Activated T-helper 17 cell treated with anti-CD3 and anti-CD28 coated beads, Interleukin-2, amount 50 U/mL, for 72 hours (primary cell): ENCODE data around the gene TNIP1. TPM values are rescaled to one million over a fixed set of nuclear protein-coding genes. Genes with fewer than 3 reads are reported as not detected.
A peak's percentile ranks its signal among the peaks of the same experiment; 100 is the strongest.

Experiments
- ATAC-seq: fragments of 150-1000 bp; cut with Tn5 transposase; replicated peaks from 2 replicates; pipeline ENCODE4 v1.10.0; 2021; ENCODE audit warnings: mild to moderate bottlenecking, moderate library complexity
- H3K27ac Mint-ChIP-seq: one replicate; pipeline ENCODE4 v1.8.0; 2022; ENCODE audit warnings: mixed read lengths
- H3K27me3 Mint-ChIP-seq: one replicate; pipeline ENCODE4 v1.8.0; 2022; ENCODE audit warnings: mixed read lengths
- H3K36me3 Mint-ChIP-seq: one replicate; pipeline ENCODE4 v1.8.0; 2022; ENCODE audit warnings: low read depth, mild to moderate bottlenecking, mixed read lengths
- H3K4me1 Mint-ChIP-seq: one replicate; pipeline ENCODE4 v1.8.0; 2022; ENCODE audit warnings: mixed read lengths
- H3K4me3 Mint-ChIP-seq: one replicate; pipeline ENCODE4 v1.8.0; 2022; ENCODE audit warnings: mild to moderate bottlenecking, mixed read lengths
- H3K9me3 Mint-ChIP-seq: one replicate; pipeline ENCODE4 v1.8.0; 2022; ENCODE audit warnings: mixed read lengths
- total RNA-seq, 2 donors: library from RNA; stranded (reverse); gene quantifications; one replicate each; pipeline ENCODE4 v1.2.3, GENCODE V29; 2022

The TNIP1 gene
- total RNA-seq, 2 donors from 2014 or later = 316 to 609 TPM

DNA sequence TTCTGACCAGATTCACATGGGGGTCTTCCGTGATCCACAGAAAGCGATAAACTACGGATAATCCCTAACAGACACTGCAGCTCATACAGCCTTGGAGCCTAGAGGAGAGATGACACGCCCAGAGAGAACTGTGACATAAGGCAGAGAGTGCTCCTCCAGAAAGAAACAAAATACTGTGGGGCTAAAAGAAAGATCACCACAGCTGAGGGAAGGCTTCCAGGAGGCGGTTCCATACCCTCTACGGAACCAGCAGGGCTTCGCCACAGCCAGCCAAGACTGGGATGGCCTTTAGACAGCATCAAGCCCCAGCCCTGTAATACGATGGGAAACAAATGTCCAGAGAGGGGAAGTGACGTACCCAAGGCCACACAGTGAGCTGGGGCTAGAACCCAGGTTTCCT is 41.2 kb downstream of the TNIP1 start:
- H3K9me3 Mint-ChIP-seq = no peaks in the 10 kb centered on the region
- ATAC-seq = peak; percentile 2
- no peak overlapping the region for H3K4me3 Mint-ChIP-seq
- peaks cover 18% of the 10 kb centered on the region for H3K4me1 Mint-ChIP-seq
- peaks cover 100% of the 10 kb centered on the region for H3K36me3 Mint-ChIP-seq
- H3K27ac Mint-ChIP-seq = peak overlapping the region; percentile 22
- H3K27me3 Mint-ChIP-seq = no peaks in the 10 kb centered on the region

DNA sequence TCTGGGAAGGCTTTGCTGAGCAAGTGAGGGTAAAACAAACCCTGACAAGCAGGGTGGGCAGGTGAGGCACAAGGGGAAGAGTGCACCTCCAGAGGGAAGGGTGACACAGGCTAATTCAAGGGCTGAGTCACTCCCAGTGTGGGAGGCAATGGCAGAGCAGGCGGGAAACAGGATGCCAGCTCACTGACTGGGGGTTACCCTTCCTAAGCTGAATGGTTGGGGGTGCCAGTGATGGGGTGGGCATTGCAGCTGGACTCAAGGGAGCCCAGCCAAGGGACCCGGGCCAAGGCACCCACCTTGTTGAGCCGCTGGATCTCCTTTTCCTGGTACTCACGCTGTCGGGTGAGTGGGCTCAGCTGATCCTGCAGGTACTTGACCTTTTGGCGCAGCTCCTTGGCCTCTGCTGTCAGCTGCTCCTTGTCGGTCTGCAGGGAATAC is 42.0 kb downstream of the TNIP1 start:
- H3K27ac Mint-ChIP-seq = peak overlapping the region; percentile 74

DNA sequence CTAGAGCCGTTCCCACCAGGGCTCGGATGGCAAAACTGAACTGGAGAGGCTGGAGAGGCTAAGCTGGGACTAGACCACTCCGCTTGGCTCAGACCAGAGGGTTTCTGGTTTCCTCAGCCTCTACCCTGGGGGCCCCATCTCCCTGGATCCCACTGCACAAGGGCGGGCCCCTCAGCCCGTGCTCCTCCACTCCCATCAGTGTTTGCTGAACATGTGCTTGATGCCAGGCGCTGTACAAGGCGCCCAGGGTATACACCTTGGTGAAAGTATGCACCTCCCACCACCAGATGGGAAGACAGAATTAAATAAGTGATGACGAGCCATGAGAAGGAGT is 42.5 kb downstream of the TNIP1 start:
- Mint-ChIP-seq H3K4me1 (peaks cover 21% of the 10 kb centered on the region), H3K27ac (peak overlapping the region; percentile 74), H3K4me3 (peak overlapping the region; percentile 4), H3K36me3 (peaks cover 100% of the 10 kb centered on the region), H3K27me3 (no peaks in the 10 kb centered on the region), H3K9me3 (no peaks in the 10 kb centered on the region)
- ATAC-seq = no peak

More for the DNA sequence above, 42.0 kb downstream of the TNIP1 start:
- Mint-ChIP-seq H3K9me3 (no peaks in the 10 kb centered on the region), H3K4me1 (peaks cover 21% of the 10 kb centered on the region), H3K4me3 (peak overlapping the region; percentile 4), H3K27me3 (no peaks in the 10 kb centered on the region), H3K36me3 (peaks cover 100% of the 10 kb centered on the region)
- peak; percentile 91 for ATAC-seq

DNA sequence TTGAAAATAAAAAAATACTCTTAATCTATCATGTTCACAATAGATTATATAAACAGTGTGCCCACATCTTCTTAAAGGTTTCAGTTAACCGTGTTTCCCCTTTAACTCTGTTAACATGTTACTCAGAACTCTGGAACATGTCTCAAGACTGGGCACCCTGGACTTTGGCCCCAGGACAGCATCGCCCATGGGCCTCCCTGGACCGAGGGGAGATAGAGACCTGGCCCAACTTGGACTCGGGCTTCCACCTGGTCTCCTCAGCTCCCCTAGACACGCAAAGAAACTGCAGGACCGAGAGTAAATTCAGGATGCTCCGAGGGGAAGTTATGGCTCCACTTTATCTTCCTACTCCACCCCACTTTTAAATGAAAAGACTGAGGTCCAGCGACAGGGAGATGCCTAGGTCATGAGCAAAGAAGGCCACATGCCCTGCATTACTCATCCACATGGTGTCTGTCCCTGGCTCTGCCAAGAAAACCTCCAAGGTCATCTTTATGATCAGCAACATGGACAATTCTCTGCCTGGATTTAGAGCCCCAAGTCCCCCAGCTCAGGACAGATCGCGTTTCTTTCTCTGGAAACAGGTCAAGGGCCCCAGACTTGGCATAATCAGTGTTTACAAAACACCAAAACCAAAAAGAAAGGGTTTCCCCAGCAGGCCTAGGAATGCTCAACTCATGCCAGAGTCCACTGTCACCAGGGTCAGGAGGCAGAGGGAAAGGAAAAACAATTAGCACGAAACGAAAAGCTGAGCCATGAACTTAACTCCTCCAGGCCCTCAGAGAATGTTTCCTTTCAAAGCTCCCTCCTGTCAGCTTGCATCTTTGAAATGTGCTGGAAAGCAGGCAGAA is 43.0 kb downstream of the TNIP1 start:
- Mint-ChIP-seq H3K36me3 (peaks cover 100% of the 10 kb centered on the region), H3K4me3 (no peak overlapping the region), H3K27ac (peak overlapping the region; percentile 82), H3K27me3 (no peaks in the 10 kb centered on the region), H3K4me1 (peaks cover 21% of the 10 kb centered on the region), H3K9me3 (no peaks in the 10 kb centered on the region)
- ATAC-seq = no peak

DNA sequence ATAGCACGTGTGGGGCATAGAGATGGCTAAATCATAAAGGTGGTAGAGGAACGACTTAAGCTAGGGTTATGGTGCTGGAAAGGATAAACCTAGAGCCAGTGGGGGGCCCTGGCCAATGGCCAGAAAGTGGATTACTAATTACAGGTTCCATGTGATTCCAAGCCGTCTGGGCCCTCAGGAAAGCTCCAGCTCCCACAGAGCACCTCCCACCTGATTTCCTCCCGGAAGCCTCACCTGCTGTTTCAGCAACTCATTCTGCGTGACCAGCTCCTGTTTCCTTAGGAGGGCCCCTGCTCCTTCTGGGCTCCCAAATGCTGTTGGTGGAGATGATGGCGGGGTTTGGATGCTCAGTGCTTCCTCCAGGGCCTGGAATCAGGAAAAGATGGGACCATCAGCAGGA is 44.3 kb downstream of the TNIP1 start:
- H3K9me3 Mint-ChIP-seq = no peaks in the 10 kb centered on the region
- H3K4me3 Mint-ChIP-seq = no peak overlapping the region
- ATAC-seq = no peak
- H3K27me3 Mint-ChIP-seq = no peaks in the 10 kb centered on the region
- no peak overlapping the region for H3K27ac Mint-ChIP-seq
- peaks cover 100% of the 10 kb centered on the region for H3K36me3 Mint-ChIP-seq
- H3K4me1 Mint-ChIP-seq = peaks cover 21% of the 10 kb centered on the region

DNA sequence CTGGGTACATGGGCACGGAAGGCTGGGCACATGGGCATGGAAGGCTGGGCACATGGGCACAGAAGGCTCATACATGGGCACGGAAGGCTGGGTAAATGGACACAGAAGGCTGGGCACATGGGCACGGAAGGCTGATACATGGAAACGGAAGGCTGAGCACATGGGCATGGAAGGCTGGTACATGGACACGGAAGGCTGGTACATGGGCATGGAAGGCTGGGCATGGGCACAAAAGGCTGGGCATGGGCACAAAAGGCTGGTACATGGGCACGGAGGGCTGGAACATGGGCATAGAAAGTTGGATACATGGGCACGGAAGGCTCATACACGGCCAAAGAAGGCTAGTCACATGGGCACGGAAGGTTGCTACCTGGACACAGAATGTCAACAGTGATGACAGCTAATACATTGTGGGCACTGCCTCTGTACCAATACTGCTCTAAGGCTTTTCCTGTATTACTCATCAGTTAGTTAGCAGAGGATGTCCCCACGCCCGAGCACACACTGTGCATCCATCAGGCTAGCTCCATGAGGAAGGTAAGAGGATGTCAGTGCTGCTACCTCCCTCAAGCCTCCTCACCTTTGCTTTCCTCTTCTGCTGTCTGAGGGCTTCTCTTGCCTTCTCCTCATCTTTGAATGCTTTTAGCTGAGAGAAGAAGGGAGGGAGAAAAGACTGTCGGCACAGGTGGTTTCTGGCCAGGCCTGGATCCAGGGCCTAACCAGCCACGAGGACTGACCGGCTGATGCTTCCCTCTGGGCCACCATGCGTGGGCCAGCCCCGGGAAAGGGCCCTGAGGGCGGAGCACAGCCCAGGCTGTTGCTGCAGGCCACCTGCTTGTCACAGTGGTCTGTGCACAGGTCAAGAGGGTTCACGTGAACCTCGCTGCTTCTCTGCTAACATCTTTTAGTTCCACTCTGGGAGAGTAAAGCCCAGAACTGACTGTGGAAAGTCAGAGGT is 46.1 kb downstream of the TNIP1 start:
- Mint-ChIP-seq H3K27ac (peak overlapping the region; percentile 29), H3K36me3 (peaks cover 100% of the 10 kb centered on the region), H3K27me3 (no peaks in the 10 kb centered on the region), H3K4me1 (peaks cover 16% of the 10 kb centered on the region), H3K4me3 (no peak overlapping the region), H3K9me3 (no peaks in the 10 kb centered on the region)
- peak; percentile 47 for ATAC-seq

DNA sequence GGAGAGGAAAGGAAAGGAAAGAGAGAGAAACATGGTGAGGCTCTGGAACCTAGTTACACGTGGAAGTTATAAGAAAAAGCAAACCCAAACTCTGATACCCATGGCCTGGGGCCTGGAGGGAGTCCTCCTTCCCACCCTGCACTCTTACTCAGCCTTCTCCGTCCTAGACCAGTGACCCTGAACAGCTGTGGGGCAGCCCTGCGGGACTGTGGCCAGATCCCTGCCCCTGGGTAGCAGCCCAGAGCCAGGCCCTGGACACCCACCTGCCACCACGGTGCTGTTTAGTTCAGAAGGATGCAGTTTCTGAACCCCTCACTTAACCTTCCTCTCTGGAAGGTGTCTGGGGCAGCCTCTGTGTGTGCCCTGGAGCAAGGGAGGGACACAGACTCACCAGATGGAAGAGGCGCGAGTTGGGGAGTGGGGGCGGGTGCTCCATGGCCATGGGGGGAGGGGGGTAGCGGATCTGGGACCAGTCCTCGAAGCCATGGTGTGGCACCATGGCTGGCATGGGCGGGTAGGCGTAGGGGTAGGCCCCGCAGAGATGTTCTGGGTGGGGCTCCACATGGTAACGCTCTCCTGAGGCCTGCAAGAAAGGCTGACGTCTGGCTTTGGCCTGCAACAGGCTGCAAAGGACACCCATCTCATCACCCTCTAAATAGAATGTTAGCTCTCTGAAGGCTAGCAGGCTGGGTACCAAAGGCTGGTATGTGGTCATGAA is 47.5 kb downstream of the TNIP1 start:
- peaks cover 7% of the 10 kb centered on the region for H3K4me1 Mint-ChIP-seq
- H3K27ac Mint-ChIP-seq = peak overlapping the region; percentile 29
- ATAC-seq = no peak
- H3K27me3 Mint-ChIP-seq = no peaks in the 10 kb centered on the region
- no peaks in the 10 kb centered on the region for H3K9me3 Mint-ChIP-seq
- H3K4me3 Mint-ChIP-seq = no peak overlapping the region
- peaks cover 100% of the 10 kb centered on the region for H3K36me3 Mint-ChIP-seq

DNA sequence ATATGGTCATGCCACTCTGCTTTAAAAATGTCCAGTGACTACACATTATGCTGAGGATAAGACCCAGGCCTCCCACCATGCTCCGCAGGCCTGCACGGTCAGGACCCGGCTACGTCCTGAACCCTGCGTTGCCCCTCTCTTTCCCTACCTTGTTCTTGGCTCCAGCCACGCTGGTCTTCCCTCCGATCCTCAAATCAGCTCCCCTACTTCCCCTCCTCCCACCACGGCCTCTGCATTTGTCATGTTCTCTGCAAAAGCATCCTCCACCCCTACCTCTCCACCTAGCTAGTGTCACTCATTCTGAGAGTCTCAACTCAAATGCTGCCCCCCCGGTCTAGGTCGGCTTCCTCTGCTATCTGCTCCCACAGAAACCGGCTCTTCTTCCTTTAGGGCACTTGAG is 49.3 kb downstream of the TNIP1 start:
- no peaks in the 10 kb centered on the region for H3K27me3 Mint-ChIP-seq
- peak overlapping the region; percentile 66 for H3K27ac Mint-ChIP-seq
- H3K4me3 Mint-ChIP-seq = no peak overlapping the region
- no peak for ATAC-seq
- H3K4me1 Mint-ChIP-seq = peaks cover 3% of the 10 kb centered on the region
- no peaks in the 10 kb centered on the region for H3K9me3 Mint-ChIP-seq
- peaks cover 97% of the 10 kb centered on the region for H3K36me3 Mint-ChIP-seq

DNA sequence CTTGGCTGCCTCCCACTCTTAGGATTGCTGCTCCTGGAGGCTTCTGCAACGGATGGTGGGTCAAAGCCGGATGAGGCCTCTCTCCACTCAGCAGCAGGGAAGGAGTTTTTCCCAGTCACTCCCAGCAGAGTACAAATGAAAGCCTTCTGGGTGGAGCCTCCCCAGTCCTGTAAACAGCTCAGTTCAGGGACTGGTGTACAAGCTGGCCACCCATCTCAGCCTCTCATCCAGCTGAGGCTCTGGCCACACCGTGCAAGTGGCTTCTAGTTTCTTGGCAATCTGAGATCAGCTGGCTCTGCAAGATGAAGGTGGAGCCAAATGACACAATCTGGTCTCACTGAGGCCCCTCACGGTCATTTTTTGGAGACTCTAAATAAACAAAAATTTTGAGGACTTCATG is 50.5 kb downstream of the TNIP1 start:
- H3K4me3 Mint-ChIP-seq = no peak overlapping the region
- peaks cover 3% of the 10 kb centered on the region for H3K4me1 Mint-ChIP-seq
- peaks cover 97% of the 10 kb centered on the region for H3K36me3 Mint-ChIP-seq
- H3K27me3 Mint-ChIP-seq = no peaks in the 10 kb centered on the region
- ATAC-seq = no peak
- no peaks in the 10 kb centered on the region for H3K9me3 Mint-ChIP-seq
- H3K27ac Mint-ChIP-seq = no peak overlapping the region

DNA sequence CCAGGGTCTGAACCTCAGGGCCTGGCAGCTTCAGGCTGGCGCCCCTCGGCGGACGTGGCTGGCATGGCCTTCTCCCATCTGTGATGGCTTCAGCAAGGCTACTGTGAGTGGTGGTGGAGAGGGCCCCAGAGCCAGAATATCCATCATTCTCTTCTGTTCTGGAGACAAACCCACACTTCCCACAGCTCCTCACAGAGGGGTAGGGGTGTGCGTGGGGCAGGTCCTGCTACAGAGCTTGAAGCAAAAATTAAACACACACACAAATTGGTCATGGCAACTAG is 50.8 kb downstream of the TNIP1 start:
- H3K36me3 Mint-ChIP-seq = peaks cover 97% of the 10 kb centered on the region
- H3K27me3 Mint-ChIP-seq = no peaks in the 10 kb centered on the region
- no peaks in the 10 kb centered on the region for H3K9me3 Mint-ChIP-seq
- no peak for ATAC-seq
- H3K4me1 Mint-ChIP-seq = peaks cover 6% of the 10 kb centered on the region
- no peak overlapping the region for H3K27ac Mint-ChIP-seq
- no peak overlapping the region for H3K4me3 Mint-ChIP-seq

DNA sequence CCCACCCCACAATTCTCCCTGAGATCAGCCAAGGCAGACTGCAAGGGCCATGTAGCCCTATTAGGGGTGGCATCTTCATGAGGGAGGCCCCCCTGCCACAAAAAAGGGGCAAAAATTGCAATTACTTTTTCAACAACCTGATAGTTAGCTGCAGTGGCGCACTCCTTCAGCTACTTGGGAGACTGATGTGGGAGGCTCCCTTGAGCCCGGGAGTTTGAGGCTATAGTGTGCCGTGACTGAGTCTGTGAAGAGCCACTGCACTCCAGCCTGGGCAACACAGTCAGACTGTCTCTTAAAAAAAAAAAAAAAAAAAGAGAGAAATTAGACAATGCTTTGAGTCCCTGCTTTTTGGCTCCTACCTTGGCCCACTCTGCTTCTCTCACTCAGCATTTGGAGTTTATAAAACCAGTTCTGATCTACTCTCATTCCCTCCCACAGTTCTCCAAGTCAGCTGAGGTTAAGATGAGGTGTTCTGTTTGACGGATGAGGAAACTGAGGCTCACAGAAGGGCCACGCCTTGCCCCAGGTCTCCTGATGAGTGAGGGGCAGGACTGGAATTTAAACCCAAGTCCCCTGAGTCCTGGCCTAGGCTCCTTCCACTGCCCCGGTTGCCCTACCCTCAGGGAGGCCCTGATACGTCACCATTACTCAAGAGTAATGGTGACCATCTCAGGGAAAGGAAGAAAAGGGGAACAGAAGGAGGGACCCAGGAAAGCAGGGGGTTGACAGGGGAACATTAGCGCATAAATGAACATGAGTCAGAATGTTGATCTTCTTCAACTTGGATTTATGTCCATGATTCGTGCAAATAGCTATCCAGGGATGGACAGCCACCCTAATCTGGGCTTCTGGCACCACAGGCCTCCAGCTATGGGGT is 51.4 kb downstream of the TNIP1 start:
- no peaks in the 10 kb centered on the region for H3K27me3 Mint-ChIP-seq
- no peak overlapping the region for H3K4me3 Mint-ChIP-seq
- no peak for ATAC-seq
- no peaks in the 10 kb centered on the region for H3K9me3 Mint-ChIP-seq
- H3K27ac Mint-ChIP-seq = peak overlapping the region; percentile 50
- peaks cover 12% of the 10 kb centered on the region for H3K4me1 Mint-ChIP-seq
- H3K36me3 Mint-ChIP-seq = peaks cover 97% of the 10 kb centered on the region

DNA sequence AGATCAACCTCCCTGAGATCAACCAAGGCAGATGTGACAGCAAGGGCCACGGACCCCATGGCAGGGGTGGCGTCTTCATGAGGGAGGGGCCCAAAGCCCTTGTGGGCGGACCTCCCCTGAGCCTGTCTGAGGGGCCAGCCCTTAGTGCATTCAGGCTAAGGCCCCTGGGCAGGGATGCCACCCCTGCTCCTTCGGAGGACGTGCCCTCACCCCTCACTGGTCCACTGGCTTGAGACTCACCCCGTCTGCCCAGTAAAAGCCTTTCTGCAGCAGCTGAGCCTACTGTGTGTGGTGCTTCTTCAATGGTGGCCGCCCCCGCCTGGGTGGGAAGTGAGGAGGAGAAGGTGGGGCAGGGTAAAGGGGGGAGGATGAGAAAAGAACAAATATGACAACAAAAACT is 52.1 kb downstream of the TNIP1 start:
- peaks cover 95% of the 10 kb centered on the region for H3K36me3 Mint-ChIP-seq

DNA sequence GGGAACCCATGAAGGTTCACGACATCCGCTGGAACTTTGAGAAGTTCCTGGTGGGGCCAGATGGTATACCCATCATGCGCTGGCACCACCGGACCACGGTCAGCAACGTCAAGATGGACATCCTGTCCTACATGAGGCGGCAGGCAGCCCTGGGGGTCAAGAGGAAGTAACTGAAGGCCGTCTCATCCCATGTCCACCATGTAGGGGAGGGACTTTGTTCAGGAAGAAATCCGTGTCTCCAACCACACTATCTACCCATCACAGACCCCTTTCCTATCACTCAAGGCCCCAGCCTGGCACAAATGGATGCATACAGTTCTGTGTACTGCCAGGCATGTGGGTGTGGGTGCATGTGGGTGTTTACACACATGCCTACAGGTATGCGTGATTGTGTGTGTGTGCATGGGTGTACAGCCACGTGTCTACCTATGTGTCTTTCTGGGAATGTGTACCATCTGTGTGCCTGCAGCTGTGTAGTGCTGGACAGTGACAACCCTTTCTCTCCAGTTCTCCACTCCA is 52.8 kb downstream of the TNIP1 start:
- peak; percentile 20 for ATAC-seq
- Mint-ChIP-seq H3K36me3 (peaks cover 88% of the 10 kb centered on the region), H3K27me3 (no peaks in the 10 kb centered on the region), H3K4me3 (no peak overlapping the region), H3K4me1 (peaks cover 22% of the 10 kb centered on the region), H3K27ac (peak overlapping the region; percentile 60), H3K9me3 (no peaks in the 10 kb centered on the region)

More for the DNA sequence above, 52.1 kb downstream of the TNIP1 start:
- peaks cover 15% of the 10 kb centered on the region for H3K4me1 Mint-ChIP-seq
- no peaks in the 10 kb centered on the region for H3K9me3 Mint-ChIP-seq
- peak; percentile 0 for ATAC-seq
- peak overlapping the region; percentile 60 for H3K27ac Mint-ChIP-seq
- H3K27me3 Mint-ChIP-seq = no peaks in the 10 kb centered on the region
- no peak overlapping the region for H3K4me3 Mint-ChIP-seq
